NCI-H82 treated with DMSO at 0.1 percent for 48 hours (cell line): ENCODE measurements around the gene EML5.

Source experiments
- DNase-seq: peaks from one replicate; lab custom pipeline; 2025; ENCODE audit not compliant: unreplicated experiment; lab: John Stamatoyannopoulos, UW

The EML5 gene

DNA sequence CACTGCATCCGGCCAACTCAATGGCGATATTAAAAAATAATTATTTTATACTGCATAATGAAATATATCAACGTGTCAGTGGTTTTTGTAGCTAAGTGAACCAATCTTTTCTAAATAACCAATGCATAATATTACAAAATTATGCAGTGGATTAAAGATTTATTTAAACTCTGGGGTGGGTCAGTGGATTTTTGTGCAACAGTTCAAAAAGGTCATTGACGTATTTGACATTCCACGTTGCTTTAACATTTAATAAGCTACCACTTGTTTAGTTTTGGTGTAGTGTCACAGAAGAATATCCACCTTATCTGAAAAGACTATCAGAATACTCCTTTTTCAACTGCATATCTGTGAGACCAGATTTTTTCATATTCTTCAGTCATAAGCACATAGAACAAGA lies 227.3 kb downstream of the EML5 start:
- no peak for DNase-seq

DNA sequence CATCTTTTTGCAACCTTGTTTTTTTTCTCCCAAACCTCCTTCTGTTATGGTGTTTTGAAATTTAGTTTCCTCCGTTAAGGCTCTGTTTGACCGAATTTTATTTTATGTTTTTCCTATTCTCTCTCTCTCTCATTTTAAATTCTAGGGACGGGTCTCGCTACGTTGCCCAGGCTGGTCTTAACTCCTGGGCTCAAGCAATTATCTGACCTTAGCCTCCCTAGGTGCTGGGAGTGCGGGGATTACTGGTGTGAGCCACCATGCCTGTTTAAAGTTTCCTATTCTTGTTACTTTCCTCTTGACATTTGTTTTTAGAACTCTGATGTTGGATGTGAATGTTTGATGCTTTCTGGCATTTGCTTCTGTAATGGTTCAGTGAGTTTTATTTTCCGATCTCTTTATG lies 228.9 kb downstream of the EML5 start:
- no peak for DNase-seq

DNA sequence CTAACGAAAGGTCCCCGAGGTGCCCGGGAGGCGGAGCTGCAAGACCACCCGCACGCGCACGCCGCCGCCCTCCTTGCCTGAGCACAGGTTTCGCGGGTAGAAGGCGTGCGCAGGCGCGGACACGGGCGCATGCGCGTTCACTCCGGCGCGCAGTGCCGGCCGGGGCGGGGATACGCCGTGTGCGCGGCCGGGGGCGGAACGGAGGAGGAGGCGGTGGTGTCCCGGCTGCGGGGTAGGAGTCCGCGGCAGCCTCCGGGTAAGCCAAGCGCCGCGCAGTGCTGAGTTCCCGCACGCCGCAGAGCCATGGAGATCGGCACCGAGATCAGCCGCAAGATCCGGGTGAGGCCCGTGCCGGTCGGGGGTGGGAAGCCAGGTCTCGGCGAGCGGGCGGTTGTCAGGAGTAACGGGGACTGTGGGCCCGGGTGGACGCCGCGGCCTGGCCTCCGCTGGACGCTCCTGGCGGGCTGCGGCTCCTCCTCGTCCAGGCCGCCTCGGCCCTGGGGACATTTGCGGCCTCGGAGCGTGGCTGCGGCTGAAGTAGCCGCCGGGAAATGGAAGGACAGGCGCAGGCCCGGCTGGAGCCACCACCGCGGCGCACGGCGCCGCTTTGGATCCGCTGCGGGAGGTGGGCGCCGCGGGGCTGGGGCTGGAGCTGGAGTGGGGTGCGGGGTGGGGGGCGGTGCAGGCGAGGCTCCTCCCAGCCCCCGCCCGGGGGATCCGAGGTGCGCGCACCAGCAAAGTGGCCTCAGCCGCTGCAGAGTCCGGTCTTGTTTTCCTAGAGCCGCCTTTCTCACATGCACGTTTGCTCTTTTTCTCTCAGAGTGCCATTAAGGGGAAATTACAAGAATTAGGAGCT lies 229.7 kb downstream of the EML5 start, which contains the start of gene ZC3H14:
Gene ZC3H14, plus strand, starts transcription at position 207 of the 856 bp plus-strand sequence. Its CDS starts 97 bp downstream, at position 304.
- DNase-seq: peak; percentile 54

DNA sequence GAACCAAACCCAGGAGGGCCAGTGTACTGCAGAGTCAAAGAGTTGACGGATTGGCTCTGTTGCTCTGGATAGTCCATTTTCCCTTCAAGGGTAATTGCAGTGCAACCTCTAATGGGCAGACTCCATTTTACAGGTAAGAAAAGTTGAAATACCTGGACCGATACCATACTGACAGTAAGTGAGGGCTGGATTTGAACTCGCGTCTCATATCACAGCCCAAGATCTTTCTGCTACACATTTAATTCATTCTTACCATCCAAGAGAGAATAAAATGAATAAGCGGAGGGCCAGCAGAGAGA lies 230.3 kb downstream of the EML5 start:
- DNase-seq: no peak
